HEK293 (cell line): ENCODE measurements around the gene STARD10.

Source experiments
- CTCF ChIA-PET: fragments of 350-600 bp; formaldehyde crosslinking; extraction: SDS; loops from one replicate; lab custom pipeline; 2021; ENCODE audit warnings: antibody characterized with exemption; lab: Yijun Ruan, JAX
- POLR2A ChIA-PET: fragments of 300-600 bp; formaldehyde crosslinking; extraction: SDS; loops from one replicate; lab custom pipeline; 2020; ENCODE audit warnings: antibody characterized with exemption, inconsistent platforms; lab: Yijun Ruan, JAX
- H3K27ac ChIP-seq: fragments of 200-500 bp; sonication (Bioruptor generic); 2 replicates; pipeline ENCODE4 v1.5.1; 2014; ENCODE audit warnings: low read depth, low read length, control low read depth, inconsistent platforms; ENCODE audit errors: extremely low read depth
- H3K36me3 ChIP-seq, 2 experiments: fragments of 200-500 bp in 1 of 2; sonication (Bioruptor generic) in 1 of 2; 1 replicate in 1 of 2; 2 replicates in 1 of 2; pipeline ENCODE4 v1.5.1; 2014 to 2017; ENCODE audit warnings: inconsistent platforms in 2 of 2, low read length in 2 of 2; ENCODE audit not compliant: control insufficient read depth in 2 of 2, insufficient read depth in 1 of 2
- H3K4me1 ChIP-seq: fragments of 200-500 bp; sonication (Bioruptor generic); 2 replicates; pipeline ENCODE4 v1.5.1; 2014; ENCODE audit warnings: mild to moderate bottlenecking, low read length, inconsistent platforms; ENCODE audit not compliant: control insufficient read depth, insufficient read depth
- H3K4me3 ChIP-seq: 2 replicates; pipeline ENCODE4 v1.5.1; 2011; ENCODE audit warnings: low read depth, mild to moderate bottlenecking, control low read depth, low read length, moderate library complexity
- H3K9me3 ChIP-seq: fragments of 200-500 bp; sonication (Bioruptor generic); 2 replicates; pipeline ENCODE4 v1.5.1; 2014; ENCODE audit warnings: low read depth, low read length, inconsistent platforms; ENCODE audit not compliant: control insufficient read depth, insufficient read depth
- GLIS1 ChIP-seq: fragments of 450-650 bp; formaldehyde crosslinking; IDR thresholded peaks from 2 replicates; pipeline ENCODE4 v1.5.1; 2016; ENCODE audit warnings: missing biosample characterization, missing genetic modification characterization
- KLF1 ChIP-seq: fragments of 450-650 bp; formaldehyde crosslinking; IDR thresholded peaks from 2 replicates; pipeline ENCODE4 v1.5.1; 2016; ENCODE audit warnings: missing biosample characterization, missing genetic modification characterization
- KLF17 ChIP-seq: fragments of 450-650 bp; formaldehyde crosslinking; IDR thresholded peaks from 2 replicates; pipeline ENCODE4 v1.5.1; 2016; ENCODE audit warnings: missing biosample characterization, missing genetic modification characterization
- KLF7 ChIP-seq: fragments of 450-650 bp; formaldehyde crosslinking; IDR thresholded peaks from 2 replicates; pipeline ENCODE4 v1.5.1; 2016; ENCODE audit warnings: missing biosample characterization, missing genetic modification characterization, borderline replicate concordance
- SCRT2 ChIP-seq: fragments of 450-650 bp; formaldehyde crosslinking; IDR thresholded peaks from 2 replicates; pipeline ENCODE4 v1.5.1; 2016; ENCODE audit warnings: missing biosample characterization, missing genetic modification characterization
- SP2 ChIP-seq: fragments of 450-650 bp; formaldehyde crosslinking; IDR thresholded peaks from 2 replicates; pipeline ENCODE4 v1.5.1; 2016; ENCODE audit warnings: missing biosample characterization, missing genetic modification characterization
- YY2 ChIP-seq: fragments of 450-650 bp; formaldehyde crosslinking; IDR thresholded peaks from 2 replicates; pipeline ENCODE4 v1.5.1; 2016; ENCODE audit warnings: missing biosample characterization, missing genetic modification characterization
- ZFHX2 ChIP-seq: fragments of 450-650 bp; formaldehyde crosslinking; conservative IDR thresholded peaks from 2 replicates; pipeline ENCODE4 v1.5.1; 2016; ENCODE audit warnings: missing biosample characterization, missing genetic modification characterization
- ZIC2 ChIP-seq: fragments of 450-650 bp; formaldehyde crosslinking; IDR thresholded peaks from 2 replicates; pipeline ENCODE4 v1.5.1; 2016; ENCODE audit warnings: missing biosample characterization, missing genetic modification characterization
- ZNF112 ChIP-seq: fragments of 450-650 bp; formaldehyde crosslinking; IDR thresholded peaks from 2 replicates; pipeline ENCODE4 v1.5.0; 2017; ENCODE audit warnings: missing biosample characterization, missing genetic modification characterization
- ZNF157 ChIP-seq: fragments of 450-650 bp; formaldehyde crosslinking; IDR thresholded peaks from 2 replicates; pipeline ENCODE4 v1.5.1; 2016; ENCODE audit warnings: missing biosample characterization, missing genetic modification characterization
- ZNF221 ChIP-seq: fragments of 450-650 bp; formaldehyde crosslinking; IDR thresholded peaks from 2 replicates; pipeline ENCODE4 v1.5.1; 2017; ENCODE audit warnings: missing biosample characterization, missing genetic modification characterization, borderline replicate concordance
- ZNF692 ChIP-seq: fragments of 450-650 bp; formaldehyde crosslinking; IDR thresholded peaks from 2 replicates; pipeline ENCODE4 v1.5.1; 2016; ENCODE audit warnings: missing biosample characterization, missing genetic modification characterization
- ZSCAN30 ChIP-seq: fragments of 450-650 bp; IDR thresholded peaks from 2 replicates; pipeline ENCODE4 v1.5.1; 2018; ENCODE audit warnings: missing biosample characterization, mild to moderate bottlenecking, missing genetic modification characterization, moderate library complexity

Gene STARD10

GRCh38 chr11:72768581-72768980 lies 25.3 kb downstream of the STARD10 start:
- CTCF ChIA-PET: no interaction called here
- TF ChIP-seq GLIS1 (peak; percentile 95), ZFHX2 (tag by site-specific recombination) (no peak)
- TF ChIP-seq, all 188 proteins: peak for 1
- Histone ChIP-seq H3K36me3 (no peaks in the 10 kb centered on the region), H3K9me3 (no peaks in the 10 kb centered on the region), H3K27ac (no peak overlapping the region), H3K4me1 (no peaks in the 10 kb centered on the region), H3K4me3 (no peak overlapping the region)
- POLR2A ChIA-PET: interaction anchor here (0.6 kb wide), 1 partner anchor 8 kb away, joined by 4 read pairs; no protein-coding TSS in a partner anchor

GRCh38 chr11:72767203-72768062 lies 26.4 kb downstream of the STARD10 start:
- H3K36me3 ChIP-seq: no peaks in the 10 kb centered on the region
- H3K27ac ChIP-seq: no peak overlapping the region
- H3K4me3 ChIP-seq: no peak overlapping the region
- H3K4me1 ChIP-seq: no peaks in the 10 kb centered on the region
- POLR2A ChIA-PET: no interaction called here
- CTCF ChIA-PET: interaction anchor here (0.6 kb wide), 1 partner anchor 1688 kb away, joined by 3 read pairs; no protein-coding TSS in a partner anchor
- TF ChIP-seq SCRT2 (tag by site-specific recombination): peak; percentile 73
- TF ChIP-seq ZNF112 (tag by site-specific recombination): no peak
- TF ChIP-seq ZNF692 (tag by site-specific recombination): no peak
- no peak for TF ChIP-seq ZNF157 (tag by site-specific recombination)
- no peaks in the 10 kb centered on the region for H3K9me3 ChIP-seq

- Histone ChIP-seq H3K9me3 (no peaks in the 10 kb centered on the region), H3K4me3 (no peak overlapping the region), H3K27ac (no peak overlapping the region)
- POLR2A ChIA-PET: no interaction called here
- TF ChIP-seq ZSCAN30 (tag by site-specific recombination) (no peak), YY2 (tag by site-specific recombination) (no peak), ZIC2 (tag by site-specific recombination) (peak; percentile 45), ZFHX2 (tag by site-specific recombination) (no peak)
- TF ChIP-seq, all 188 proteins: peak for 1
- Histone ChIP-seq H3K4me1 (no peaks in the 10 kb centered on the region), H3K36me3 (no peaks in the 10 kb centered on the region)
- CTCF ChIA-PET: interaction anchor here (1.0 to 1.1 kb wide), 2 partner anchors 27 to 28 kb away, joined by 3 to 5 read pairs; partner anchors contain the start of gene STARD10
These were observed 27.5 kb downstream of the STARD10 start for GRCh38 chr11:72766152-72766902.

GRCh38 chr11:72764503-72764902 lies 29.3 kb downstream of the STARD10 start:
- POLR2A ChIA-PET: no interaction called here
- no peak overlapping the region for H3K4me3 ChIP-seq
- H3K36me3 ChIP-seq: no peaks in the 10 kb centered on the region
- H3K4me1 ChIP-seq: no peaks in the 10 kb centered on the region
- H3K27ac ChIP-seq: no peak overlapping the region
- CTCF ChIA-PET: interaction anchor here (0.6 to 0.7 kb wide), 2 partner anchors 16 to 30 kb away, joined by 3 to 4 read pairs; no protein-coding TSS in a partner anchor
- TF ChIP-seq ZNF112 (tag by site-specific recombination): no peak
- no peak for TF ChIP-seq SP2 (tag by site-specific recombination)
- peak; percentile 87 for TF ChIP-seq KLF1 (tag by site-specific recombination)
- TF ChIP-seq KLF17 (tag by site-specific recombination): no peak
- TF ChIP-seq KLF7: no peak
- TF ChIP-seq ZNF221 (tag by site-specific recombination): no peak
- no peaks in the 10 kb centered on the region for H3K9me3 ChIP-seq
